OCI-LY3 (cell line): ENCODE measurements around the gene SIMC1.

Experiments used
- H2AFZ ChIP-seq: fragments of 200-600, 300-600 bp; shearing (Covaris generic); 2 replicates; pipeline ENCODE4 v1.6.0; 2014; ENCODE audit warnings: antibody characterized with exemption, low read depth, low read length
- H3K27ac ChIP-seq: fragments of 200-600, 300-600 bp; sonication (generic); 2 replicates; pipeline ENCODE4 v1.5.1; 2014; ENCODE audit warnings: mild to moderate bottlenecking, low read length, moderate library complexity, mixed read lengths
- H3K27me3 ChIP-seq: fragments of 200-600, 300-600 bp; sonication (generic); 2 replicates; pipeline ENCODE4 v1.6.1; 2014; ENCODE audit warnings: low read depth, low read length, mixed read lengths
- H3K36me3 ChIP-seq: fragments of 200-600, 300-600 bp; sonication (generic); replicated peaks from 2 replicates; pipeline ENCODE3; 2014; ENCODE audit warnings: low read depth, low read length, mixed read lengths
- H3K4me1 ChIP-seq: fragments of 300-600, 200-600 bp; sonication (generic); 2 replicates; pipeline ENCODE4 v1.6.1; 2014; ENCODE audit warnings: low read length, mixed read lengths
- H3K4me2 ChIP-seq: fragments of 200-600, 300-600 bp; sonication (generic); 2 replicates; pipeline ENCODE4 v1.6.1; 2014; ENCODE audit warnings: low read length, mixed read lengths
- H3K4me3 ChIP-seq: fragments of 300-600, 200-600 bp; sonication (generic); 2 replicates; pipeline ENCODE4 v1.5.1; 2014; ENCODE audit warnings: antibody characterized with exemption, mild to moderate bottlenecking, low read length, moderate library complexity
- H3K79me2 ChIP-seq: fragments of 300-600, 200-600 bp; shearing (Covaris generic); 2 replicates; pipeline ENCODE4 v1.6.1; 2014; ENCODE audit warnings: mild to moderate bottlenecking, low read length, mixed read lengths
- H3K9ac ChIP-seq: fragments of 300-600, 200-600 bp; shearing (Covaris generic); 2 replicates; pipeline ENCODE4 v1.6.0; 2014; ENCODE audit warnings: mild to moderate bottlenecking, low read length, moderate library complexity
- H3K9me3 ChIP-seq: fragments of 200-600, 300-600 bp; shearing (Covaris generic); 2 replicates; pipeline ENCODE4 v1.6.1; 2014; ENCODE audit warnings: low read length, mixed read lengths; ENCODE audit not compliant: insufficient read depth
- H4K20me1 ChIP-seq: fragments of 200-600, 300-600 bp; sonication (generic); 2 replicates; pipeline ENCODE4 v1.6.1; 2016; ENCODE audit warnings: low read length, mixed read lengths; ENCODE audit not compliant: insufficient read depth
- EZH2phosphoT487 ChIP-seq: fragments of 200-600 bp; shearing (Covaris generic); IDR thresholded peaks from 2 replicates; pipeline ENCODE4 v1.6.1; 2018; ENCODE audit warnings: antibody characterized with exemption, mixed run types, low read depth
- TF ChIP-seq, protein P1 (sequence below): fragments of 200-600, 300-600 bp; sonication (generic); IDR thresholded peaks from 2 replicates; pipeline ENCODE4 v1.5.1; 2014; ENCODE audit warnings: antibody characterized with exemption, low read length, low read depth

SIMC1 gene

DNA sequence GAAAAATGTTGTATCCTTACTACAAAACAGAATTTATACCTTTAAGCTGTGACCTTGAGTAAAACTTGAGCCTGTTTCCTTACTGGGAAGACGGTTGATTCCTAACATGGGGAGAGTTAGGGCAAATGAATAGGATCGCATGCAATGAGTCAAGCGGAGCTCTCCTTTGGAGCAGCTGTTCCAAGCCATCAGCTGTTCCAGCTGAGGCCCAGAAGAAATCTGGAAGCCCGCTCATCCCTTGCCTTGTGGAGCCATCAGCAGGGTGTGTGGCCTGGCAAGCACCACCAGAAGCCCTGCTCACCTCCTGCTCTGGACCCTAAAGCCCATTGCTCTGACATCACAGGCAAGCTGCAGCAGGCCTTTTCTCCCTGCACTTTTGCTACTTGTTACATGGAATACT lies 115.3 kb downstream of the SIMC1 start:
- H3K9ac ChIP-seq: no peak overlapping the region
- H2AFZ ChIP-seq: no peak overlapping the region
- no peak overlapping the region for H3K4me3 ChIP-seq
- H4K20me1 ChIP-seq: no peaks in the 10 kb centered on the region; the same call in none of the 2 replicates
- no peak for TF ChIP-seq EZH2phosphoT487
- TF ChIP-seq, protein P1, sequence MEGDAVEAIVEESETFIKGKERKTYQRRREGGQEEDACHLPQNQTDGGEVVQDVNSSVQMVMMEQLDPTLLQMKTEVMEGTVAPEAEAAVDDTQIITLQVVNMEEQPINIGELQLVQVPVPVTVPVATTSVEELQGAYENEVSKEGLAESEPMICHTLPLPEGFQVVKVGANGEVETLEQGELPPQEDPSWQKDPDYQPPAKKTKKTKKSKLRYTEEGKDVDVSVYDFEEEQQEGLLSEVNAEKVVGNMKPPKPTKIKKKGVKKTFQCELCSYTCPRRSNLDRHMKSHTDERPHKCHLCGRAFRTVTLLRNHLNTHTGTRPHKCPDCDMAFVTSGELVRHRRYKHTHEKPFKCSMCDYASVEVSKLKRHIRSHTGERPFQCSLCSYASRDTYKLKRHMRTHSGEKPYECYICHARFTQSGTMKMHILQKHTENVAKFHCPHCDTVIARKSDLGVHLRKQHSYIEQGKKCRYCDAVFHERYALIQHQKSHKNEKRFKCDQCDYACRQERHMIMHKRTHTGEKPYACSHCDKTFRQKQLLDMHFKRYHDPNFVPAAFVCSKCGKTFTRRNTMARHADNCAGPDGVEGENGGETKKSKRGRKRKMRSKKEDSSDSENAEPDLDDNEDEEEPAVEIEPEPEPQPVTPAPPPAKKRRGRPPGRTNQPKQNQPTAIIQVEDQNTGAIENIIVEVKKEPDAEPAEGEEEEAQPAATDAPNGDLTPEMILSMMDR: no peak
- H3K4me1 ChIP-seq: peaks cover 30% of the 10 kb centered on the region
- peaks cover 74% of the 10 kb centered on the region for H3K36me3 ChIP-seq
- no peaks in the 10 kb centered on the region for H3K27me3 ChIP-seq
- H3K4me2 ChIP-seq: no peak overlapping the region
- no peaks in the 10 kb centered on the region for H3K9me3 ChIP-seq
- peak overlapping the region; percentile 80; the same call in 1 of the 2 replicates for H3K27ac ChIP-seq
- peaks cover 96% of the 10 kb centered on the region for H3K79me2 ChIP-seq

DNA sequence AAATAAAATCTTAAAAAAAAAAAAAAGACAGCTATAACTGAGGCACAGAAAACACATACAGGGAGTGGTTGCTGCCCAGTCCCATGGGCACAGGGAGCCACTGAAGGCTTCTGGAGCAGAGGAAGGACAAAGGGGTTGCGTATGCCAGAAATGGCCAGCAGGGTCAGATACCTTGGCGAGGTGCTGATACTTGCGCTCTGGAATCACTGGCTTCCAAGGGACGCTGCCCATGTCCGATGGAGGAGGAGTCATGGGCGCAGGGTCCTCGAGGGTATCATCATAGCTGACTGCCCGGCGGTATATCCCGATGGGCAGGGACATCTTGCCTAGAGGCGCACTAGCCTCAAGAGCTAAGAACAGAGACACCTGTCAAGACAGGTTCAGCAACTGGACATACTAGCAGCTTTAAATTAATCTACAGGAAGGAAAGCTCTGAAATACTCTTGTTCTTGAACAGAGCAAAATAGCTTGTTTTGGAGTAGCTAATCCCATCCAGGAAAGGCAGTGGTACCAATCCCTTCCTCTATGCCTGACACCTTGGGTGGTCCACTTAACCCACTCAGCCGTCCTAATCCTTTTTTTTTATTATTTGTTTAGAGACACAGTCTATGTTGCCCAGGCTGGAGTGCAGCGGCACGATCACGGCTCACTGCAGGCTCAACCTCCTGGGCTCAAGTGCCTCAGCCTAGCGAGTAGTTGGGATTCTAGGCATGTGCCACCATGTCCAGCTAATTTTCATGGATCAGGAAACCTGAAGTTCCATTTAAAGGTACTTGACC lies 117.4 kb downstream of the SIMC1 start:
- H3K27ac ChIP-seq: no peak overlapping the region
- H3K36me3 ChIP-seq: peaks cover 62% of the 10 kb centered on the region
- H3K4me1 ChIP-seq: peaks cover 35% of the 10 kb centered on the region
- TF ChIP-seq EZH2phosphoT487: no peak
- TF ChIP-seq, protein P1: no peak
- H3K4me3 ChIP-seq: no peak overlapping the region
- H3K27me3 ChIP-seq: no peaks in the 10 kb centered on the region
- H2AFZ ChIP-seq: no peak overlapping the region
- H3K9me3 ChIP-seq: no peaks in the 10 kb centered on the region
- peaks cover 94% of the 10 kb centered on the region for H3K79me2 ChIP-seq
- no peak overlapping the region for H3K9ac ChIP-seq
- peaks cover 6% of the 10 kb centered on the region for H4K20me1 ChIP-seq
- no peak overlapping the region for H3K4me2 ChIP-seq

DNA sequence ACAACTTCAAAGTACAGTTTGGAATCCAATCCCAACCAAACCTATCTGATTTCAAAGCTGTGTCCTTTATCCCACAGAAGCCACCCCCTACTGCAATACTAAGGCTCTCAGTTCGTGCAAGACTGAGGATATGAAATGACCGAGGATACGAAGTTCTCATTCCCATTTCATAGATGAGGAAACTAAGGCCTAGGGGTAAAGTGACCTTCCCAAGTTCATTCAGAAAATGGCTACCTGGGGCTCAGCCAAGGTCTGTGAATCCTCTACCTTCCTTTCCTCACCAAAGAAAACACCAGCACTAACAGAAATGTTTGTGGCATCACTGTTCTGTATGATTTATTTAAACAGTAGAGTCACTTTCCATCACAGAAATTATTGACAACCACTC lies 117.9 kb downstream of the SIMC1 start:
- Histone ChIP-seq H3K4me1 (peaks cover 31% of the 10 kb centered on the region), H3K36me3 (peaks cover 59% of the 10 kb centered on the region), H3K27me3 (no peaks in the 10 kb centered on the region), H4K20me1 (peaks cover 6% of the 10 kb centered on the region), H3K9me3 (no peaks in the 10 kb centered on the region), H3K4me3 (no peak overlapping the region), H3K79me2 (peaks cover 94% of the 10 kb centered on the region), H3K9ac (no peak overlapping the region), H2AFZ (no peak overlapping the region), H3K27ac (no peak overlapping the region), H3K4me2 (no peak overlapping the region)
- TF ChIP-seq, protein P1: no peak
- TF ChIP-seq EZH2phosphoT487: no peak

DNA sequence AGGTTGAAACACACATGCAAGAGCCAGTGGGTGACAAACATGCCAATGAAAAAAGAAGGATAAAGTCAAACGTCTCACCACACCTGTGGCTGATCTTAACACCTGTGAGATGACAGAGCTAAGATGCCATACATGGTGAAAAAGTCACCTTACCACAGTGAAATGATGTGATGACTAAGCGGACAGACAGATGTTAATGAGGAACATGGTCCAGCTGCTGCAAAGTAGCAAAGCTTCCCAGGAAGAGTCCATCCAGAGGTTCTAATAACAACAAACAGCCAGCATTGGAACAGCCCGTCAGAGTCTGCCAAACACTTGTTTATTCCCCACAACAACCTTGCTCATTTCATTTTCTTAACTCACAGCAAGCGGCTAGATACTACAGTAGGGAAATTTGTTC lies 121.4 kb downstream of the SIMC1 start:
- Histone ChIP-seq H3K27ac (no peak overlapping the region), H3K27me3 (no peaks in the 10 kb centered on the region), H2AFZ (no peak overlapping the region), H3K9me3 (no peaks in the 10 kb centered on the region), H3K36me3 (peaks cover 36% of the 10 kb centered on the region), H3K4me1 (peaks cover 15% of the 10 kb centered on the region), H4K20me1 (peaks cover 6% of the 10 kb centered on the region), H3K9ac (no peak overlapping the region), H3K4me2 (peak overlapping the region; percentile 42), H3K79me2 (peaks cover 66% of the 10 kb centered on the region), H3K4me3 (peak overlapping the region; percentile 22; the same call in 1 of the 2 replicates)
- TF ChIP-seq EZH2phosphoT487: no peak
- TF ChIP-seq, protein P1: no peak
